ENCODE results near the gene DIP2C.
"Not testable (repeated sequence)": the region's sequence is repeated elsewhere in the genome, so short reads cannot be mapped to it uniquely, and the experiment has no call there.

DIP2C gene

GRCh38 chr10:639751-640672 is 49.5 kb downstream of the DIP2C start:
- no peak for DNase-seq

GRCh38 chr10:639001-639750 is 50.3 kb downstream of the DIP2C start:
- DNase-seq: no peak

GRCh38 chr10:637771-638195 is 51.7 kb downstream of the DIP2C start:
- no peak for DNase-seq

GRCh38 chr10:637221-637620 is 52.2 kb downstream of the DIP2C start:
- no peak for DNase-seq

GRCh38 chr10:636769-637168 is 52.7 kb downstream of the DIP2C start:
- no peak for DNase-seq

- DNase-seq: no peak
Measured at GRCh38 chr10:636016-636730, 53.3 kb downstream of the DIP2C start.

- no peak for DNase-seq
Measured at GRCh38 chr10:635088-635861, 54.2 kb downstream of the DIP2C start.

- no peak for DNase-seq
Measured at GRCh38 chr10:634256-634655, 55.2 kb downstream of the DIP2C start.

GRCh38 chr10:633279-634245 is 55.9 kb downstream of the DIP2C start:
- DNase-seq: no peak

GRCh38 chr10:632807-633177 is 56.7 kb downstream of the DIP2C start:
- DNase-seq: not testable (repeated sequence)

- DNase-seq: not testable (repeated sequence)
Measured at GRCh38 chr10:632155-632806, 57.2 kb downstream of the DIP2C start.

GRCh38 chr10:631266-631665 is 58.2 kb downstream of the DIP2C start:
- no peak for DNase-seq

GRCh38 chr10:630581-631073 is 58.8 kb downstream of the DIP2C start:
- no peak for DNase-seq

- no peak for DNase-seq
Measured at GRCh38 chr10:629186-629998, 60.1 kb downstream of the DIP2C start.

GRCh38 chr10:628386-629045 is 61.0 kb downstream of the DIP2C start:
- no peak for DNase-seq

- no peak for DNase-seq
Measured at GRCh38 chr10:627032-627992, 62.2 kb downstream of the DIP2C start.

GRCh38 chr10:625751-626711 is 63.4 kb downstream of the DIP2C start:
- DNase-seq: no peak
